Hepatocyte (in vitro differentiated cells): ENCODE results near the gene SNX9. TPM values are rescaled to one million over a fixed set of nuclear protein-coding genes. Genes with fewer than 3 reads are reported as not detected.

Experiments
- DNase-seq: peaks from one replicate; pipeline ENCODE4 v3.0.0-alpha.2; 2016; ENCODE audit warnings: low spot score
- H2AFZ ChIP-seq: fragments of 200-600 bp; sonication (generic); 2 replicates; pipeline ENCODE4 v1.6.0; 2016; ENCODE audit warnings: antibody characterized with exemption, mild to moderate bottlenecking
- H3K27ac ChIP-seq: fragments of 200-600 bp; sonication (generic); 2 replicates; pipeline ENCODE4 v1.5.1; 2016; ENCODE audit warnings: mild to moderate bottlenecking
- H3K27me3 ChIP-seq: fragments of 200-600 bp; sonication (generic); 2 replicates; pipeline ENCODE4 v1.6.1; 2016
- H3K36me3 ChIP-seq: fragments of 200-600 bp; sonication (generic); replicated peaks from 2 replicates; pipeline ENCODE4 v1.5.1; 2016; ENCODE audit warnings: low read depth; ENCODE audit not compliant: insufficient read depth
- H3K4me1 ChIP-seq: fragments of 200-600 bp; sonication (generic); 2 replicates; pipeline ENCODE4 v1.5.1; 2016; ENCODE audit warnings: mild to moderate bottlenecking, moderate library complexity; ENCODE audit not compliant: insufficient read depth
- H3K4me2 ChIP-seq: fragments of 200-600 bp; sonication (generic); 2 replicates; pipeline ENCODE4 v1.6.0; 2016
- H3K4me3 ChIP-seq: fragments of 200-600 bp; sonication (generic); 2 replicates; pipeline ENCODE4 v1.5.1; 2016; ENCODE audit warnings: mild to moderate bottlenecking
- H3K79me2 ChIP-seq: fragments of 200-600 bp; sonication (generic); 2 replicates; pipeline ENCODE4 v1.6.0; 2017; ENCODE audit warnings: mild to moderate bottlenecking
- H3K9me2 ChIP-seq: fragments of 200-600 bp; sonication (generic); replicated peaks from 2 replicates; pipeline ENCODE4 v1.6.0; 2017; ENCODE audit warnings: mild to moderate bottlenecking; ENCODE audit not compliant: insufficient read depth
- H3K9me3 ChIP-seq: fragments of 200-600 bp; sonication (generic); 2 replicates; pipeline ENCODE4 v1.5.1; 2016; ENCODE audit warnings: low read depth, mild to moderate bottlenecking
- H4K20me1 ChIP-seq: fragments of 200-600 bp; sonication (generic); 2 replicates; pipeline ENCODE4 v1.6.0; 2016; ENCODE audit warnings: mild to moderate bottlenecking; ENCODE audit not compliant: insufficient read depth, poor library complexity, severe bottlenecking
- EZH2 ChIP-seq: fragments of 200-600 bp; sonication (generic); IDR thresholded peaks from 2 replicates; pipeline ENCODE4 v1.6.1; 2016; ENCODE audit warnings: antibody characterized with exemption, mild to moderate bottlenecking, borderline replicate concordance
- EZH2phosphoT487 ChIP-seq: fragments of 200-600 bp; sonication (generic); IDR thresholded peaks from one replicate; pipeline ENCODE4 v1.6.1; 2018; ENCODE audit warnings: antibody characterized with exemption, mild to moderate bottlenecking, low read depth, moderate library complexity; ENCODE audit not compliant: unreplicated experiment, severe bottlenecking
- WGBS: methylation state at CpG from one replicate; pipeline ENCODE4 v1.1.6; 2016; ENCODE audit warnings: low lambda C conversion rate; ENCODE audit errors: missing lambda C conversion rate; 5-methylcytosine and 5-hydroxymethylcytosine counted together
- polyA plus RNA-seq: library from polyadenylated mRNA; unstranded; fragments of >200 nt; fragmentation: Nextera tagmentation; extraction: Ambion mirVana; gene quantifications from 2 replicates; pipeline ENCODE4 v1.2.1, GENCODE V29; 2016
- total RNA-seq: library from RNA; depleted of rRNA; stranded (reverse); fragments of >200 nt; gene quantifications from 2 replicates; pipeline ENCODE4 v1.2.3, GENCODE V29; 2014
- TF ChIP-seq, protein P1 (sequence below): fragments of 200-600 bp; sonication (generic); IDR thresholded peaks from 2 replicates; pipeline ENCODE4 v1.5.1; 2016; ENCODE audit warnings: antibody characterized with exemption, mild to moderate bottlenecking; ENCODE audit not compliant: poor library complexity

Gene SNX9
- total and polyA plus RNA-seq, 2 experiments from 2014 or later, result 34.1 to 34.7 TPM

DNA sequence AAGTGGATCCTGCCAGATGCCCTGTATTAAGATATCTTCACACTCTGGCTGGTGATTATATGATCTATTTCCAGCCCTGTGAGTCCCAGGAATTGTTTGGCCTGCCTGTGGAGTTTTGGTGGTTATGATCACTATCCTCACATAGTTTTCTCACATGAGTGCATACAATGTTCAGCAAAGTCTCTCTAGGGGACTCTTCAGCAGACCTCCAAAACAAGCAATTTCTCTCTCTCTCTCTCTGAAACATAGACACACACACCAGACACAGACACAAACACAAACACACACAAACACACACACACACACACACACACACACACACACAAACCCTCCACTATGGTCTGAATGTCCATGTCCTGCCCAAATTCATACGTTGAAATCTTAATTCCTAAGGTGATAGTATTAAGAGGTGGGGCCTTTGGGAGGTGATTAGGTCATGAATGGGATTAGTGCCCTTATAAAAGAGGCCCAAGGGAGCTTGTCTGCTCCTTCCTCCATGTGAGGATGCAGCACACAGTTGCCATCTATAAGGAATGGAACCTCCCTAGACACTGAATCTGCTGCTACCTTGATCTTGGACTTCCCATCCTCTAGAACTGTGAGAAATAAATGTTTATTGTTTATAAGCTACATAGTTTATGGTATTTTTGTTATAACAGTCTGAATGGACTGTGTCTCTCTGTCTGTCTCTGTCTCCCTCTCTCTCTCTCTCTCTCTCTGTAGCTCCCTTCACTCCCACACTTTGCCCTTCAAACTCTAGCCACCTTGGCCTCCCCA lies 136.6 kb downstream of the SNX9 start:
- no peaks in the 10 kb centered on the region for H3K4me1 ChIP-seq
- H2AFZ ChIP-seq, result no peak overlapping the region
- H3K79me2 ChIP-seq, result no peaks in the 10 kb centered on the region
- no peaks in the 10 kb centered on the region for H3K9me3 ChIP-seq
- TF ChIP-seq, protein P1, sequence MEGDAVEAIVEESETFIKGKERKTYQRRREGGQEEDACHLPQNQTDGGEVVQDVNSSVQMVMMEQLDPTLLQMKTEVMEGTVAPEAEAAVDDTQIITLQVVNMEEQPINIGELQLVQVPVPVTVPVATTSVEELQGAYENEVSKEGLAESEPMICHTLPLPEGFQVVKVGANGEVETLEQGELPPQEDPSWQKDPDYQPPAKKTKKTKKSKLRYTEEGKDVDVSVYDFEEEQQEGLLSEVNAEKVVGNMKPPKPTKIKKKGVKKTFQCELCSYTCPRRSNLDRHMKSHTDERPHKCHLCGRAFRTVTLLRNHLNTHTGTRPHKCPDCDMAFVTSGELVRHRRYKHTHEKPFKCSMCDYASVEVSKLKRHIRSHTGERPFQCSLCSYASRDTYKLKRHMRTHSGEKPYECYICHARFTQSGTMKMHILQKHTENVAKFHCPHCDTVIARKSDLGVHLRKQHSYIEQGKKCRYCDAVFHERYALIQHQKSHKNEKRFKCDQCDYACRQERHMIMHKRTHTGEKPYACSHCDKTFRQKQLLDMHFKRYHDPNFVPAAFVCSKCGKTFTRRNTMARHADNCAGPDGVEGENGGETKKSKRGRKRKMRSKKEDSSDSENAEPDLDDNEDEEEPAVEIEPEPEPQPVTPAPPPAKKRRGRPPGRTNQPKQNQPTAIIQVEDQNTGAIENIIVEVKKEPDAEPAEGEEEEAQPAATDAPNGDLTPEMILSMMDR, result no peak
- TF ChIP-seq EZH2phosphoT487 (no peak), EZH2 (no peak)
- H3K27ac ChIP-seq, result no peak overlapping the region
- no peak for DNase-seq
- 79% methylated on average over 1 of the region's 1 CpG for WGBS
- H3K4me3 ChIP-seq, result no peak overlapping the region
- H4K20me1 ChIP-seq, result no peaks in the 10 kb centered on the region
- H3K9me2 ChIP-seq, result no peaks in the 10 kb centered on the region
- H3K36me3 ChIP-seq, result no peaks in the 10 kb centered on the region
- no peaks in the 10 kb centered on the region for H3K27me3 ChIP-seq
- no peak overlapping the region for H3K4me2 ChIP-seq

DNA sequence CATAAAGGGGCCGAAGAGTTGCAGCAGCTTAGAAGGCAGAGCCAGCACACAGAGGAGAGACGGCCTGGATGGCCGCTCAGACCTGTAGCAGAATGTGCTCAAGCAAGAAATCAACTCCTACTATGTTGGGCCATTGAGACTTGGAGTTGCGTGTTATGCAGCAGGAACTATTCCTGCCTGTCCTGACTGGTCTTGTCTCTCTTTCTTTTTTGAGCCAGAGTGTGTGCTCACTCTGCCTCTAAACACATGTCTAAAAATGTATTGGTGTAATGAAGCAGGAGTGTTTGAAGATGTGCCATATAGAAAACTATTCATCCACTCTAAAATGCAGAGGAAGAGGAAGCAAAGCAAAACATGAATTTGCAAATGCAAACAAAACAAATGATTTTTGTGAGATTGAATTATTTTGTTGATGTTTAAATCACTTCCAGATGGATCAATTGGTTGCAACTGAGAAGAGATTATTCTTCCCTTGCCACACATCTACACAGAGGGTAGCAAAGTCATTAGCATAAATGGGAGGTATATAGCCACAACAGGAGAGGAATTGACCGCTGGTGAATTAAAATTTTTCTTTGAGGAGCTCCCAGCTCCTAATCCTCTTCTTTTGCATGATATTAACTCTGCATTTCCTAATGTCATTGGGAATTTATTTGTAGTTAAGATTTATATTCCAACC lies 138.2 kb downstream of the SNX9 start:
- TF ChIP-seq EZH2phosphoT487, result no peak
- TF ChIP-seq EZH2, result no peak
- TF ChIP-seq, protein P1, result no peak
- Histone ChIP-seq H3K4me3 (no peak overlapping the region), H3K9me2 (no peaks in the 10 kb centered on the region), H2AFZ (no peak overlapping the region), H3K27ac (no peak overlapping the region), H3K36me3 (no peaks in the 10 kb centered on the region), H3K27me3 (no peaks in the 10 kb centered on the region), H3K9me3 (no peaks in the 10 kb centered on the region), H3K4me2 (no peak overlapping the region), H3K79me2 (no peaks in the 10 kb centered on the region), H4K20me1 (no peaks in the 10 kb centered on the region), H3K4me1 (peaks cover under 1% of the 10 kb centered on the region)
- DNase-seq, result no peak
- WGBS, result 94% methylated on average over 5 of the region's 5 CpGs

DNA sequence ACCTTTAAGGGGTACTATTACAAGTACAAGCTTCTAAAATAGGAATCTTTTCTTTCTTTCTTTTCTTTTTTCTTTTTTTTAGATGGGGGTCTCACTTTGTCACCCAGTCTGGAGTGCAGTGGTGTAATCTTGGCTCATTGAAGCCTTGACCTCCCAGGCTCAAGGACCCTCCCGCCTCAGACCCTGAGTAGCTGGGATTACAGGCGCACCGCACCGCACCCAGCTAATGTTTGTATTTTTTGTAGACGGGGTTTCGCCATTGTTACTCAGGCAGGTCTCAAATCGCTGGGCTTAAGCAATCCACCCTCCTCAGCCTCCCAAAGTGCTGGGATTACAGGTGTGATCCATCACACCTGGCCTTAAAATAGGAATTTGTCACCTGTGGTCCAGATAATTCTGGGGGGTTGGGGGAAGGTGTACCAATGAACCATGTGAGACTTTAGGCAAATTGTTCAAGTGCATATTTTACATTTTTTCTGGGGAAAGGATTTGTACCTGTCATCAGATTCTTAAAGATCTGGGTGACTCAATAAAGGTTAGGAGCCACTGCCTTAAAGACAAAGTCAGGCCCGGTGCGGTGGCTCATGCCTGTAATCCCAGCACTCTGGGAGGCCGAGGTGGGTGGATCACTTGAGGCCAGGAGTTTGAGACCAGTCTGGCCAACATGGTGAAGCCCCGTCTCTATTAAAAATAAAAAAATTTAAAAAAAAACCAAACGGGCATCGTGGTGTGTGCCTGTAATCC lies 139.0 kb downstream of the SNX9 start:
- 93% methylated on average over 13 of the region's 13 CpGs for WGBS
- Histone ChIP-seq H4K20me1 (no peaks in the 10 kb centered on the region), H3K9me2 (no peaks in the 10 kb centered on the region), H2AFZ (no peak overlapping the region), H3K27me3 (no peaks in the 10 kb centered on the region), H3K9me3 (no peaks in the 10 kb centered on the region), H3K4me3 (no peak overlapping the region), H3K79me2 (no peaks in the 10 kb centered on the region), H3K27ac (no peak overlapping the region), H3K4me1 (peaks cover 8% of the 10 kb centered on the region), H3K36me3 (no peaks in the 10 kb centered on the region), H3K4me2 (no peak overlapping the region)
- TF ChIP-seq, protein P1, result no peak
- TF ChIP-seq EZH2phosphoT487, result no peak
- TF ChIP-seq EZH2, result no peak
- DNase-seq, result no peak
